Natural killer cell (primary cell): ENCODE data around the gene SOWAHA. TPM values are rescaled to one million over a fixed set of nuclear protein-coding genes. Genes with fewer than 3 reads are reported as not detected.

Experiments
- ATAC-seq, 3 donors: fragments of 150-1000 bp in 2 of 3; fragments of 200-7000 bp in 1 of 3; cut with Tn5 transposase; 1 replicate in 1 of 3; 2 replicates in 2 of 3; pipeline ENCODE4 v1.10.0; 2021; ENCODE audit warnings: mild to moderate bottlenecking in 2 of 3, moderate library complexity in 2 of 3
- DNase-seq, 2 donors: peaks; one replicate each; pipeline versions ENCODE4 v3.0.0 to v3.0.0-alpha.2; 2013 to 2021; ENCODE audit warnings: mixed read lengths in 1 of 2
- H3K27ac ChIP-seq: one replicate; pipeline ENCODE4 v1.5.1; 2013; ENCODE audit warnings: mild to moderate bottlenecking, low read length
- H3K27me3 ChIP-seq: one replicate; pipeline ENCODE4 v1.6.1; 2013; ENCODE audit warnings: low read length; ENCODE audit not compliant: control insufficient read depth, insufficient read depth
- H3K36me3 ChIP-seq: one replicate; pipeline ENCODE4 v1.6.1; 2013; ENCODE audit warnings: low read length; ENCODE audit not compliant: control insufficient read depth, insufficient read depth
- H3K4me1 ChIP-seq: one replicate; pipeline ENCODE4 v1.6.1; 2013; ENCODE audit warnings: low read length; ENCODE audit not compliant: control insufficient read depth, insufficient read depth
- H3K4me3 ChIP-seq: one replicate; pipeline ENCODE4 v1.5.1; 2013; ENCODE audit warnings: low read length
- H3K9me3 ChIP-seq: one replicate; pipeline ENCODE4 v1.6.1; 2013; ENCODE audit warnings: low read length; ENCODE audit not compliant: control insufficient read depth, insufficient read depth
- H3K27ac Mint-ChIP-seq, 2 donors: one replicate each; pipeline ENCODE4 v1.8.0; 2022; ENCODE audit warnings: mild to moderate bottlenecking in 2 of 2, mixed read lengths in 2 of 2, moderate library complexity in 1 of 2
- H3K27me3 Mint-ChIP-seq, 2 donors: one replicate each; pipeline ENCODE4 v1.8.0; 2022; ENCODE audit warnings: low read depth in 2 of 2, mixed read lengths in 2 of 2
- H3K36me3 Mint-ChIP-seq: one replicate; pipeline ENCODE4 v1.8.0; 2022; ENCODE audit warnings: mixed read lengths
- H3K4me1 Mint-ChIP-seq, 2 donors: one replicate each; pipeline ENCODE4 v1.8.0; 2022; ENCODE audit warnings: mixed read lengths in 2 of 2
- H3K4me3 Mint-ChIP-seq: one replicate; pipeline ENCODE4 v1.8.0; 2022; ENCODE audit warnings: mild to moderate bottlenecking, moderate library complexity, mixed read lengths
- H3K9me3 Mint-ChIP-seq, 2 donors: one replicate each; pipeline ENCODE4 v1.8.0; 2022; ENCODE audit warnings: mixed read lengths in 2 of 2
- CTCF ChIP-seq: fragments of 200-600 bp; IDR thresholded peaks from one replicate; pipeline ENCODE4 v1.8.0; 2022; ENCODE audit warnings: antibody characterized with exemption
- WGBS: methylation state at CpG from one replicate; pipeline ENCODE4 v1.1.7; 2013; ENCODE audit warnings: missing lambda C conversion rate; ENCODE audit not compliant: insufficient coverage; 5-methylcytosine and 5-hydroxymethylcytosine counted together
- intact Hi-C: fragments of 100-400 bp; cut with micrococcal nuclease; formaldehyde crosslinking; loops from one replicate; pipeline ENCODE4 v1.14.2; 2022
- total RNA-seq, 4 donors: library from RNA; stranded (reverse); fragments of 120-200 nt in 1 of 4; gene quantifications; one replicate each; pipeline versions ENCODE4 v1.2.3 to v1.2.4, GENCODE V29; 2013 to 2022

Gene SOWAHA
- total RNA-seq, 3 donors from 2014 or later (not counting 1 experiment from before 2014, with no cell fraction given): not detected

GRCh38 chr5:132774406-132774805, 38.7 kb upstream of the SOWAHA start:
- peaks cover 21% of the 10 kb centered on the region for H3K27me3 ChIP-seq
- Mint-ChIP-seq H3K4me3 (no peak overlapping the region), H3K4me1 (peaks cover 7 to 8% of the 10 kb centered on the region in 2 donors), H3K27me3 (peaks cover 16 to 19% of the 10 kb centered on the region in 2 donors), H3K9me3 (no peaks in the 10 kb centered on the region), H3K27ac (no peak overlapping the region), H3K36me3 (no peaks in the 10 kb centered on the region)
- H3K9me3 ChIP-seq: no peaks in the 10 kb centered on the region
- H3K4me1 ChIP-seq: peaks cover 18% of the 10 kb centered on the region
- ATAC-seq: no peak
- 99% methylated on average over 3 of the region's 3 CpGs for WGBS
- TF ChIP-seq CTCF: no peak
- intact Hi-C loops: no loop called here
- no peak for DNase-seq
- no peaks in the 10 kb centered on the region for H3K36me3 ChIP-seq
- no peak overlapping the region for H3K27ac ChIP-seq
- no peak overlapping the region for H3K4me3 ChIP-seq

GRCh38 chr5:132774896-132775295, 38.2 kb upstream of the SOWAHA start:
- Mint-ChIP-seq H3K9me3 (no peaks in the 10 kb centered on the region), H3K27me3 (peaks cover 21 to 22% of the 10 kb centered on the region in 2 donors), H3K4me1 (peaks cover 7 to 8% of the 10 kb centered on the region in 2 donors), H3K4me3 (no peak overlapping the region), H3K27ac (no peak overlapping the region), H3K36me3 (no peaks in the 10 kb centered on the region)
- no peaks in the 10 kb centered on the region for H3K36me3 ChIP-seq
- no peak for DNase-seq
- H3K4me3 ChIP-seq: no peak overlapping the region
- no peak for ATAC-seq
- no peaks in the 10 kb centered on the region for H3K9me3 ChIP-seq
- H3K27me3 ChIP-seq: peaks cover 26% of the 10 kb centered on the region
- 94% methylated on average over 5 of the region's 5 CpGs for WGBS
- no peak for TF ChIP-seq CTCF
- no peak overlapping the region for H3K27ac ChIP-seq
- peaks cover 18% of the 10 kb centered on the region for H3K4me1 ChIP-seq
- intact Hi-C loops: no loop called here

- ATAC-seq (no peak), DNase-seq (no peak)
- intact Hi-C loops: no loop called here
- no peaks in the 10 kb centered on the region for H3K36me3 ChIP-seq
- no peaks in the 10 kb centered on the region for H3K9me3 ChIP-seq
- H3K27me3 ChIP-seq: peaks cover 27% of the 10 kb centered on the region
- WGBS: 88% methylated on average over 6 of the region's 7 CpGs
- Mint-ChIP-seq H3K4me1 (peaks cover 7 to 8% of the 10 kb centered on the region in 2 donors), H3K27me3 (peaks cover 24 to 25% of the 10 kb centered on the region in 2 donors), H3K9me3 (no peaks in the 10 kb centered on the region), H3K27ac (no peak overlapping the region), H3K4me3 (peak overlapping the region; percentile 65), H3K36me3 (no peaks in the 10 kb centered on the region)
- no peak for TF ChIP-seq CTCF
- H3K4me1 ChIP-seq: peaks cover 18% of the 10 kb centered on the region
- H3K27ac ChIP-seq: no peak overlapping the region
- no peak overlapping the region for H3K4me3 ChIP-seq
Observed at GRCh38 chr5:132775476-132775961, 37.6 kb upstream of the SOWAHA start.
